Vagina (tissue), 2 donors: ENCODE measurements around the gene RAB8B.

Source experiments
- POLR2A ChIP-seq, 2 donors: fragments of 450-650 bp; IDR thresholded peaks; one replicate each; pipeline ENCODE4 v1.6.1; 2017; ENCODE audit warnings: antibody characterized with exemption in 2 of 2, mild to moderate bottlenecking in 2 of 2, moderate library complexity in 2 of 2
- TF ChIP-seq, protein P1 (sequence below), 3 experiments: fragments of 450-650 bp in 2 of 3; fragments of 200-600 bp in 1 of 3; sonication (generic) in 1 of 3; IDR thresholded peaks; one replicate each; pipeline ENCODE4 v1.5.1; 2017 to 2019; ENCODE audit warnings: antibody characterized with exemption in 3 of 3, mild to moderate bottlenecking in 2 of 3, moderate library complexity in 2 of 3

DNA sequence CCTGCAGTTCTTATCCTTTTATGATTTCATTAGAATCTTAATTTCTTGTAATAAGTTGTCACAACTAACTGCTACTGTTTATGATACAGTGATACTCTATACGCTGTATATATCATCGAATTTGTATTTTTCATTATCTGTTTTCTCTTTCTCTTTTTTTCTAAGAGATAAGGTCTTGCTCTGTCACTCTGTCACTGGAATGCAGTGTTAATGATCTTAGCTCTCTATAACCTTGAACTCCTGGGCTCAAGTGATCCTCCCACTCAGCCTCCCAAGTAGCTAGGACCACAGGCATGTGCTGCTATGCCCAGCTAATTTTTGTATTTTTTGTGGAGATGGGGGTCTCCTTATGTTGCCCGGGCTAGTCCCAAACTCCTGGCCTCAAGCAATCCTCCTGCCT is 102.8 kb downstream of the RAB8B start:
- TF ChIP-seq POLR2A (IDR thresholded peaks at IDR 0.05), result no peak
- TF ChIP-seq, protein P1, sequence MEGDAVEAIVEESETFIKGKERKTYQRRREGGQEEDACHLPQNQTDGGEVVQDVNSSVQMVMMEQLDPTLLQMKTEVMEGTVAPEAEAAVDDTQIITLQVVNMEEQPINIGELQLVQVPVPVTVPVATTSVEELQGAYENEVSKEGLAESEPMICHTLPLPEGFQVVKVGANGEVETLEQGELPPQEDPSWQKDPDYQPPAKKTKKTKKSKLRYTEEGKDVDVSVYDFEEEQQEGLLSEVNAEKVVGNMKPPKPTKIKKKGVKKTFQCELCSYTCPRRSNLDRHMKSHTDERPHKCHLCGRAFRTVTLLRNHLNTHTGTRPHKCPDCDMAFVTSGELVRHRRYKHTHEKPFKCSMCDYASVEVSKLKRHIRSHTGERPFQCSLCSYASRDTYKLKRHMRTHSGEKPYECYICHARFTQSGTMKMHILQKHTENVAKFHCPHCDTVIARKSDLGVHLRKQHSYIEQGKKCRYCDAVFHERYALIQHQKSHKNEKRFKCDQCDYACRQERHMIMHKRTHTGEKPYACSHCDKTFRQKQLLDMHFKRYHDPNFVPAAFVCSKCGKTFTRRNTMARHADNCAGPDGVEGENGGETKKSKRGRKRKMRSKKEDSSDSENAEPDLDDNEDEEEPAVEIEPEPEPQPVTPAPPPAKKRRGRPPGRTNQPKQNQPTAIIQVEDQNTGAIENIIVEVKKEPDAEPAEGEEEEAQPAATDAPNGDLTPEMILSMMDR (IDR thresholded peaks at IDR 0.05), result no peak
